ENCODE data around the gene HELT. TPM values are rescaled to one million over a fixed set of nuclear protein-coding genes. Genes with fewer than 3 reads are reported as not detected.

Gene HELT
- total RNA-seq, 1 donor from 2014 or later: 0.49 TPM

- Histone ChIP-seq H3K4me3 (no peak overlapping the region), H3K27me3 (peaks cover 65% of the 10 kb centered on the region), H3K4me1 (no peaks in the 10 kb centered on the region), H3K9me3 (no peaks in the 10 kb centered on the region), H3K27ac (no peak overlapping the region), H3K36me3 (no peaks in the 10 kb centered on the region)
- peak; percentile 51 for ATAC-seq
- TF ChIP-seq CTCF (IDR thresholded peaks at IDR 0.05): peak; percentile 41
- no peak for DNase-seq
- intact Hi-C loops (cut with DNase I): no loop called here
Observed at GRCh38 chr4:185011408-185011807, 6.9 kb upstream of the HELT start.

GRCh38 chr4:185013417-185014125 is 4.7 kb upstream of the HELT start:
- intact Hi-C loops (cut with DNase I): no loop called here
- H3K4me3 ChIP-seq: no peak overlapping the region
- peaks cover 78% of the 10 kb centered on the region for H3K27me3 ChIP-seq
- ATAC-seq: no peak
- no peaks in the 10 kb centered on the region for H3K9me3 ChIP-seq
- H3K4me1 ChIP-seq: no peaks in the 10 kb centered on the region
- no peaks in the 10 kb centered on the region for H3K36me3 ChIP-seq
- no peak for TF ChIP-seq CTCF (IDR thresholded peaks at IDR 0.05)
- DNase-seq: no peak
- H3K27ac ChIP-seq: no peak overlapping the region

GRCh38 chr4:185015108-185015507 is 3.2 kb upstream of the HELT start:
- intact Hi-C loops (cut with DNase I): no loop called here
- DNase-seq (no peak), ATAC-seq (no peak)
- TF ChIP-seq CTCF (IDR thresholded peaks at IDR 0.05): no peak
- H3K4me3 ChIP-seq: no peak overlapping the region
- H3K9me3 ChIP-seq: no peaks in the 10 kb centered on the region
- peaks cover 1% of the 10 kb centered on the region for H3K4me1 ChIP-seq
- H3K27ac ChIP-seq: no peak overlapping the region
- H3K36me3 ChIP-seq: no peaks in the 10 kb centered on the region
- peaks cover 89% of the 10 kb centered on the region for H3K27me3 ChIP-seq

GRCh38 chr4:185016101-185016940 is 2.0 kb upstream of the HELT start:
- no peak for TF ChIP-seq CTCF (IDR thresholded peaks at IDR 0.05)
- intact Hi-C loops (cut with DNase I): no loop called here
- no peak overlapping the region for H3K4me3 ChIP-seq
- H3K36me3 ChIP-seq: no peaks in the 10 kb centered on the region
- no peak for DNase-seq
- no peak for ATAC-seq
- no peak overlapping the region for H3K27ac ChIP-seq
- H3K4me1 ChIP-seq: peaks cover 7% of the 10 kb centered on the region
- no peaks in the 10 kb centered on the region for H3K9me3 ChIP-seq
- H3K27me3 ChIP-seq: peaks cover 96% of the 10 kb centered on the region

GRCh38 chr4:185016946-185017758 is 1.1 kb upstream of the HELT start:
- peaks cover 96% of the 10 kb centered on the region for H3K27me3 ChIP-seq
- no peaks in the 10 kb centered on the region for H3K9me3 ChIP-seq
- H3K4me3 ChIP-seq: no peak overlapping the region
- H3K4me1 ChIP-seq: peaks cover 7% of the 10 kb centered on the region
- DNase-seq: no peak
- no peak for TF ChIP-seq CTCF (IDR thresholded peaks at IDR 0.05)
- intact Hi-C loops (cut with DNase I): no loop called here
- H3K36me3 ChIP-seq: no peaks in the 10 kb centered on the region
- H3K27ac ChIP-seq: no peak overlapping the region
- no peak for ATAC-seq
